HEK293 (cell line): ENCODE results near the gene ZYX.

ENCODE experiments used
- CTCF ChIP-seq: fragments of 450-650 bp; formaldehyde crosslinking; IDR thresholded peaks from 2 replicates; pipeline ENCODE4 v1.5.1; 2016; ENCODE audit warnings: missing biosample characterization, missing genetic modification characterization
- MEIS1 ChIP-seq: sonication (generic); formaldehyde crosslinking; IDR thresholded peaks from 2 replicates; pipeline ENCODE4 v1.8.1; 2022; ENCODE audit warnings: missing genetic modification reagents, mild to moderate bottlenecking, borderline replicate concordance
- MYNN ChIP-seq: fragments of 450-650 bp; formaldehyde crosslinking; IDR thresholded peaks from 2 replicates; pipeline ENCODE4 v1.5.1; 2016; ENCODE audit warnings: missing biosample characterization, missing genetic modification characterization, borderline replicate concordance
- TSHZ1 ChIP-seq: fragments of 450-650 bp; formaldehyde crosslinking; IDR thresholded peaks from 2 replicates; pipeline ENCODE4 v1.5.1; 2016; ENCODE audit warnings: missing biosample characterization, missing genetic modification characterization, borderline replicate concordance
- ZNF140 ChIP-seq: fragments of 450-650 bp; formaldehyde crosslinking; IDR thresholded peaks from 2 replicates; pipeline ENCODE4 v1.5.1; 2016; ENCODE audit warnings: missing biosample characterization, missing genetic modification characterization
- ZNF776 ChIP-seq: fragments of 450-650 bp; formaldehyde crosslinking; IDR thresholded peaks from 2 replicates; pipeline ENCODE4 v1.5.0; 2017; ENCODE audit warnings: missing biosample characterization, missing genetic modification characterization, borderline replicate concordance

DNA sequence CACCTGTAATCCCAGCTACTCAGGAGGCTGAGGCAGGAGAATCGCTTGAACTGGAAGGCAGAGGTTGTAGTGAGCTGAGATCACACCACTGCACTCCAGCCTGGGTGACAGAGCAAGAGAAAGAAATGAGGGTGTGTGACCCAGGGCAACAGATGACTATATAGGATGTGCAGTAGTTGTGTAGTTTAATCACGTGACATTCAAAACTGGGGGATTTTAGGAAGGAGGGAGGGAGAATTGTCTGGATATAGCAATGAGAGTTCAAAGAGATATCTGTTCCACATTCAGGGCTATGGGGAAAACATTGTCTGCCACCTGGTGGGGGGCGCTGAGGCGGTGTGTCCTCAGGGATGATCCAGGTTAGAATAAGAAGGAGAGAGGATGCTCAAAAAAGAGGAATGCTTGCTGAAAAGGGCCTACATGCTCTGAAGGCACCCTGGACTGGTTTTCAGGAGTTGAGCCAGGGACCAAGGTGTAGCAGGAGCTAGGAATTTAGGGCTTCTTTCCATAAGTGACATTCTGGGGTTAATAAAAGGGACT, 7.8 kb upstream of the ZYX start:
- TF ChIP-seq CTCF (no peak), ZNF140 (no peak), ZNF776 (no peak), MEIS1 (no peak), MYNN (no peak), TSHZ1 (tag by site-specific recombination) (no peak)
